AG09319 (cell line): ENCODE results near the gene MRPL1.

Source experiments
- DNase-seq: peaks from one replicate; pipeline ENCODE4 v3.0.0-alpha.2; 2010; ENCODE audit warnings: low read depth; ENCODE audit errors: extremely low read depth
- CTCF ChIP-seq: IDR thresholded peaks from 2 replicates; pipeline ENCODE4 v1.5.1; 2011; ENCODE audit warnings: low read depth, mild to moderate bottlenecking, inconsistent platforms, low read length, moderate library complexity

MRPL1 gene

GRCh38 chr4:78002260-78002659 is 139.6 kb downstream of the MRPL1 start:
- DNase-seq: no peak
- no peak for TF ChIP-seq CTCF
